GM15510 (cell line): ENCODE measurements around the gene MSX2.

Source experiments
- POLR2A ChIP-seq: IDR thresholded peaks from 3 replicates; pipeline ENCODE4 v1.6.1; 2011; ENCODE audit warnings: borderline replicate concordance; ENCODE audit not compliant: insufficient read length; ENCODE audit errors: extremely low read depth

MSX2 gene

GRCh38 chr5:174767670-174768069, 43.3 kb downstream of the MSX2 start:
- TF ChIP-seq POLR2A, result no peak

DNA sequence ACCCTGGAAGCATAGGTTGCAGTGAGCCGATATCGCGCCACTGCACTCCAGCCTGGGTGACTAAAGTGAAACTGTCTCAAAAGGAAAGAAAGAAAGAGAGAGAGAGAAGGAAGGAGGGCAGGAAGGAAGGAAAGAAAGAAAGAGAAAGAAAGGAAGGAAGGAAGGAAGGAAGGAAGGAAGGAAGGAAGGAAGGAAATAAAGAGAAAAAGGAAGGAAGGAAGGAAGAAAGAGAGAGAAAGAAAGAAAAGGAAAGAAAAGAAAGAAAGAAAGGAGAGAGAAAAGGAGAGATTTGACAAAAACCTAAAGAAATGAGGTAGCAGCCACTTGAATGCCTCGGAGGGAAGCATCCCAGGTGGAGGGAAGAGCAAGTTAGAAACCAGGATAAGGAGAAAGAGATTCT, 44.6 kb downstream of the MSX2 start:
- TF ChIP-seq POLR2A, result no peak

DNA sequence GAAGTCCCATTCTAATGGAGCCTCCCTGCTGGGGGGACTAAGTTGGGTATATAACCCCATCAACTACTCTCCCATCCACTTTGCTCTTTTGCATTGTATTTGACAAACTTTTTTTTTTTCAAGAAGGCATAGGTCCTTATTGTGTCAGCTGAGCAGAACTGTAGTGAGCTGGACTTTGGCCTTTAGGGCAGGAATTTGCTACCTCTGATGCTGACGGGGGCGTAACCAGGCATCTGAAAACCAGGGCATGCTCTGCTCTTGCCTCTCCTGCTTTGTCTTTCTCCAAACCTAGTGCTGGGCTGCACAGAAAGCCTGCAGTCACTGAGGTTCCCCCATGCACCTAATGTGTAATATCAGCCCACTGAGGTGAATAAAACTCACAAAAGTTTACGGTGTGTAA, 49.0 kb downstream of the MSX2 start:
- TF ChIP-seq POLR2A, result no peak

DNA sequence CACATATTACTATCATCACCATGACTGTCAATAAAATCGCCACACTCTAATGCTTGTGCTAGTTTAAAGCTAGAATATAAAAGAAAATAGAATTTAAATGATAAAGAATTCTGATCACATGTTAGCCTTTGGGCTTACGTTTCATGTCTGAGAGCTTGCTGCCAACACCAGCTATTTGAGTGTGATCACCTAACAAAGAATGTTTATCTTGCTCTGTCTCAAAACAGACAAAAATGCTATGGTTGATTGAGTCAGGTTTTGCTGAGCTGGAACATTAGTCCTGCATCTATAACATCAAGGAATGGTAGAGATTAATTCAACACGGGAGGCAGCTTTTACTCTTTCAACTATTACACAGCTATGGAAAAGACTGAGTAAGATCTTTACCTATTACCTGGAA, 50.7 kb downstream of the MSX2 start:
- TF ChIP-seq POLR2A, result no peak

- no peak for TF ChIP-seq POLR2A
Measured at GRCh38 chr5:174777111-174777510, 52.7 kb downstream of the MSX2 start.

DNA sequence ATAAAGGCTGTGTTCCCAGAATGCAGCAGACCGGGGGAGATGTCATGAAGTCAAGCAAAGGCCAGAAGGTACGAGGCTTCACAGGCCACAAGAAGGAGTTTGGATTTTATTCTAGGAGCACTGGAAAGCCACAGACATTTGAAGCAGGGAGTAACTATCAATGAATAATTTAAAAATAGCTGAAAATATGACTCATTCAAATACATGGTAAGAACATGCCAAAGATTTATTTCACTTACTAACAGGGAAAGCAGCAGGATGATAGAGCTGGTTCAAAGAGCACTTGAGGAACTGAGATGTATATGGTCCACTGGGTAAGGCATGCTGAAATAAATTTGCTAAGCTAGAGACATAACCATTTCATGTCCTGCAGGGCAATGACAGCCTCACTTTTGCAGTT, 53.2 kb downstream of the MSX2 start:
- TF ChIP-seq POLR2A, result no peak
